GM12874 (cell line): Measurements from ENCODE around the gene UQCR11.

ENCODE experiments used
- CTCF ChIP-seq: IDR thresholded peaks from 2 replicates; pipeline ENCODE4 v1.5.1; 2011; ENCODE audit warnings: low read depth, mild to moderate bottlenecking, control low read depth, low read length, moderate library complexity; ENCODE audit not compliant: insufficient read depth

UQCR11 gene

GRCh38 chr19:1580382-1580781, 24.9 kb downstream of the UQCR11 start:
- TF ChIP-seq CTCF, result no peak

- TF ChIP-seq CTCF, result no peak
Measured at GRCh38 chr19:1579222-1579621, 26.0 kb downstream of the UQCR11 start.

- no peak for TF ChIP-seq CTCF
Measured at GRCh38 chr19:1577929-1578618, 27.2 kb downstream of the UQCR11 start.

GRCh38 chr19:1577090-1577928, 28.0 kb downstream of the UQCR11 start:
- no peak for TF ChIP-seq CTCF

GRCh38 chr19:1576242-1577089, 28.8 kb downstream of the UQCR11 start:
- TF ChIP-seq CTCF, result no peak

GRCh38 chr19:1575323-1576241, 29.7 kb downstream of the UQCR11 start:
- no peak for TF ChIP-seq CTCF
